HepG2 (cell line): ENCODE data around the gene CALN1. TPM values are rescaled to one million over a fixed set of nuclear protein-coding genes. Genes with fewer than 3 reads are reported as not detected.
A peak's percentile ranks its signal among the peaks of the same experiment; 100 is the strongest.
"Not testable (repeated sequence)": the region's sequence is repeated elsewhere in the genome, so short reads cannot be mapped to it uniquely, and the experiment has no call there.

ENCODE experiments used
- ATAC-seq: fragments of 200-7000 bp; cut with Tn5 transposase; 3 replicates; pipeline ENCODE4 v1.9.1; 2020; ENCODE audit warnings: mild to moderate bottlenecking, moderate library complexity
- Bru-seq: library from RNA; stranded (reverse); fragments of 400-500 nt; gene quantifications from one replicate; lab custom pipeline; 2021; lab: Mats Ljungman, UMichigan
- BruChase-seq, 2 experiments: library from RNA; stranded (reverse); fragments of 400-500 nt; gene quantifications; one replicate each; lab custom pipeline; 2021; lab: Mats Ljungman, UMichigan
- BruUV-seq: library from RNA; stranded (reverse); fragments of 400-500 nt; replicated peaks from 2 replicates; lab custom pipeline; 2021; lab: Mats Ljungman, UMichigan
- CTCF ChIA-PET: fragments of 300-600 bp; formaldehyde crosslinking; extraction: SDS; loops from one replicate; lab custom pipeline; 2021; ENCODE audit warnings: low total read pairs, inconsistent platforms, low intra/inter-chr PET ratio; lab: Yijun Ruan, JAX
- POLR2A ChIA-PET: fragments of 350-600 bp; sonication (Branson Sonifier 250); formaldehyde crosslinking; loops from one replicate; lab custom pipeline; 2020; ENCODE audit warnings: antibody characterized with exemption, inconsistent platforms; lab: Yijun Ruan, JAX
- DNase-seq: peaks from one replicate; pipeline ENCODE4 v3.0.0-alpha.2; 2015; ENCODE audit warnings: low spot score
- FAIRE-seq: peaks from 3 replicates; lab custom pipeline; 2011; peaks lifted over from hg19 to GRCh38; lab: Jason Lieb, UNC
- H2AFZ ChIP-seq: one replicate; pipeline ENCODE4 v1.6.1; 2011; ENCODE audit warnings: low read length, inconsistent platforms
- H3K27ac ChIP-seq: fragments of 300-600 bp; 3 replicates; pipeline ENCODE4 v1.8.0; 2011; ENCODE audit warnings: mixed run types, mild to moderate bottlenecking, mixed read lengths, low read length, inconsistent platforms; ENCODE audit not compliant: insufficient read depth; ENCODE audit errors: extremely low read length
- H3K27me3 ChIP-seq, 2 experiments: fragments of 200-600 bp in 1 of 2; 2 replicates in 1 of 2; 3 replicates in 1 of 2; pipeline versions ENCODE4 v1.6.0 to v1.8.0; 2011; ENCODE audit warnings: low read length in 2 of 2, mild to moderate bottlenecking in 2 of 2, moderate library complexity in 2 of 2, inconsistent platforms in 1 of 2; ENCODE audit not compliant: insufficient read depth in 2 of 2, control insufficient read depth in 1 of 2
- H3K36me3 ChIP-seq, 2 experiments: fragments of 200-600 bp in 1 of 2; replicated peaks in 1 of 2; 2 replicates in 1 of 2; 3 replicates in 1 of 2; pipeline versions ENCODE4 v1.5.1 to v1.8.0; 2011; ENCODE audit warnings: low read length in 2 of 2, inconsistent platforms in 1 of 2; ENCODE audit not compliant: insufficient read depth in 2 of 2, control insufficient read depth in 1 of 2
- H3K4me1 ChIP-seq: 2 replicates; pipeline ENCODE4 v1.5.1; 2012; ENCODE audit warnings: low read length, inconsistent platforms; ENCODE audit not compliant: insufficient read depth
- H3K4me2 ChIP-seq: 2 replicates; pipeline ENCODE4 v1.6.0; 2011; ENCODE audit warnings: low read depth, low read length, inconsistent platforms
- H3K4me3 ChIP-seq, 3 experiments: fragments of 200-600 bp in 1 of 3; sonication (generic), shearing (Covaris generic) in 1 of 3; replicated peaks in 1 of 3; 2 replicates each; pipeline ENCODE4 v1.5.1; 2011 to 2016; ENCODE audit warnings: low read length in 3 of 3, inconsistent platforms in 2 of 3, low read depth in 2 of 3, mild to moderate bottlenecking in 2 of 3, control low read depth in 1 of 3, mixed read lengths in 1 of 3; ENCODE audit not compliant: insufficient read depth in 1 of 3
- H3K79me2 ChIP-seq: one replicate; pipeline ENCODE4 v1.6.1; 2011; ENCODE audit warnings: low read length, inconsistent platforms; ENCODE audit not compliant: insufficient read depth
- H3K9ac ChIP-seq: 2 replicates; pipeline ENCODE4 v1.6.0; 2011; ENCODE audit warnings: mild to moderate bottlenecking, low read depth, low read length, inconsistent platforms; ENCODE audit not compliant: insufficient read depth
- H3K9me3 ChIP-seq: 2 replicates; pipeline ENCODE4 v1.5.1; 2012; ENCODE audit warnings: mild to moderate bottlenecking, low read length
- H4K20me1 ChIP-seq: 2 replicates; pipeline ENCODE4 v1.6.0; 2011; ENCODE audit warnings: inconsistent platforms, mild to moderate bottlenecking, low read length, moderate library complexity; ENCODE audit not compliant: insufficient read depth
- MAFF ChIP-seq: IDR thresholded peaks from 2 replicates; pipeline ENCODE4 v1.6.1; 2011; ENCODE audit warnings: low read depth, low read length, improper control_type of control experiment
- MAFK ChIP-seq, 2 experiments: IDR thresholded peaks in 1 of 2; conservative IDR thresholded peaks in 1 of 2; 2 replicates each; pipeline ENCODE4 v1.6.1; 2011; ENCODE audit warnings: improper control_type of control experiment in 2 of 2, low read length in 2 of 2
- MIXL1 ChIP-seq: IDR thresholded peaks from 2 replicates; pipeline ENCODE4 v1.6.1; 2016
- WGBS: methylation state at CpG from one replicate; pipeline ENCODE4 v1.1.6; 2017; ENCODE audit warnings: low lambda C conversion rate; 5-methylcytosine and 5-hydroxymethylcytosine counted together
- in situ Hi-C: cut with HindIII; loops from 2 replicates; pipeline ENCODE4 v1.10.0; 2017; ENCODE audit warnings: low pct_unique_long_range_greater_than_20kb; ENCODE audit not compliant: extremely low pct_ligation_motif_present
- intact Hi-C: fragments of 100-400 bp; cut with micrococcal nuclease; formaldehyde crosslinking; loops from one replicate; pipeline ENCODE4 v1.10.0; 2022; ENCODE audit not compliant: unreplicated experiment
- long read RNA-seq, 2 experiments: library from RNA in 1 of 2; library from polyadenylated mRNA in 1 of 2; stranded (forward) in 1 of 2; unstranded in 1 of 2; transcript quantifications; one replicate each; pipeline ENCODE4 v2.0.0, GENCODE V29; 2019 to 2022
- polyA minus RNA-seq, 3 experiments: library from RNA; depleted of rRNA, polyadenylated mRNA; stranded (reverse); fragments of >200 nt; gene quantifications; 2 replicates each; pipeline ENCODE4 v1.2.3, GENCODE V29; 2011; ENCODE audit warnings: low replicate concordance in 1 of 3
- polyA plus RNA-seq, 8 experiments: library from polyadenylated mRNA; depleted of rRNA in 3 of 8; stranded (reverse) in 7 of 8; unstranded in 1 of 8; fragments of >200 nt; fragmentation: Illumina TruSeq in 4 of 8; extraction: Trizol in 4 of 8; gene quantifications; 2 replicates each; pipeline versions ENCODE4 v1.2.1 to v1.2.3, GENCODE V29; 2011 to 2016; ENCODE audit warnings: low read depth in 4 of 8, missing spikeins in 1 of 8, mixed read lengths in 1 of 8; ENCODE audit not compliant: insufficient read depth in 1 of 8
- total RNA-seq, 5 experiments: library from RNA; depleted of rRNA; stranded (reverse); fragments of >200 nt; fragmentation: Illumina TruSeq; extraction: Trizol; gene quantifications; 2 replicates each; pipeline ENCODE4 v1.2.3, GENCODE V29; 2016; ENCODE audit warnings: low read depth in 1 of 5

CALN1 gene
- total RNA-seq (2016; rRNA removed; fragmentation: Illumina TruSeq; extraction: Trizol) = not detected in 2 replicates
- not detected in 2 replicates for total RNA-seq (2016; cell fraction: cytosol; rRNA removed; fragmentation: Illumina TruSeq; extraction: Trizol; ENCODE audit: low read depth)
- total RNA-seq (2016; cell fraction: insoluble cytoplasmic fraction; rRNA removed; fragmentation: Illumina TruSeq; extraction: Trizol) = not detected in 2 replicates
- not detected in 2 replicates for total RNA-seq (2016; cell fraction: membrane; rRNA removed; fragmentation: Illumina TruSeq; extraction: Trizol)
- not detected in 2 replicates for total RNA-seq (2016; cell fraction: nucleus; rRNA removed; fragmentation: Illumina TruSeq; extraction: Trizol)
- 0.01 TPM in 1 of 2 replicates, not detected in the other for polyA plus RNA-seq (2011; rRNA removed)
- under 0.01 and 0.01 TPM in 2 replicates for polyA plus RNA-seq (2011; cell fraction: cytosol; rRNA removed)
- 0.02 TPM in 1 of 2 replicates, not detected in the other for polyA plus RNA-seq (2011; cell fraction: nucleus; rRNA removed)
- polyA plus RNA-seq (2012) = not detected in 2 replicates
- not detected in 2 replicates for polyA plus RNA-seq (2016; cell fraction: cytosol; fragmentation: Illumina TruSeq; extraction: Trizol; ENCODE audit: low read depth)
- not detected in 2 replicates for polyA plus RNA-seq (2016; cell fraction: insoluble cytoplasmic fraction; fragmentation: Illumina TruSeq; extraction: Trizol; ENCODE audit: low read depth)
- not detected in 2 replicates for polyA plus RNA-seq (2016; cell fraction: membrane; fragmentation: Illumina TruSeq; extraction: Trizol; ENCODE audit: low read depth)
- not detected in 2 replicates for polyA plus RNA-seq (2016; cell fraction: nucleus; fragmentation: Illumina TruSeq; extraction: Trizol; ENCODE audit: insufficient read depth, low read depth)
- polyA minus RNA-seq (2011; rRNA and poly(A)+ RNA removed; ENCODE audit: low replicate concordance) = 0.02 TPM in 1 of 2 replicates, not detected in the other
- not detected in 2 replicates for polyA minus RNA-seq (2011; cell fraction: cytosol; rRNA and poly(A)+ RNA removed)
- polyA minus RNA-seq (2011; cell fraction: nucleus; rRNA and poly(A)+ RNA removed) = not detected in 2 replicates
- Bru-seq, nascent RNA = percentile 8 among the genes with signal in this experiment
- BruChase-seq, experiment 1, labeled RNA remaining after a 6-hour chase = percentile 10 among the genes with signal in this experiment
- BruChase-seq, experiment 2, labeled RNA remaining after a 2-hour chase = percentile 11 among the genes with signal in this experiment
- long read RNA-seq, experiment 1 = 0 reads
- long read RNA-seq, experiment 2 = 0 reads

- H3K4me2 ChIP-seq, H3K4me3 ChIP-seq, BruUV-seq, H3K79me2 ChIP-seq, ATAC-seq, FAIRE-seq, DNase-seq, H2AFZ ChIP-seq, CTCF ChIA-PET, H3K9me3 ChIP-seq, H3K9ac ChIP-seq, H4K20me1 ChIP-seq, H3K27me3 ChIP-seq, H3K36me3 ChIP-seq, H3K27ac ChIP-seq, H3K4me1 ChIP-seq, in situ Hi-C loops, intact Hi-C loops, POLR2A ChIA-PET: not testable (repeated sequence)
- WGBS = 82% methylated on average over 21 of the region's 21 CpGs
- peak in 1 of 2 experiments; percentile 31; a peak in 1 of 4 replicates for TF ChIP-seq MAFK (conservative IDR thresholded peaks at IDR 0.05 in 1 of 2, IDR thresholded peaks at IDR 0.05 in 1 of 2; ENCODE audit: low read length in 2 of 2)
- peak; percentile 45 for TF ChIP-seq MAFF
Measured at GRCh38 chr7:72412121-72412618, at the start of gene CALN1. Gene CALN1 (minus strand): TSS chr7:72412338.

GRCh38 chr7:72453471-72453870 lies 41.3 kb upstream of the CALN1 start:
- no peak for FAIRE-seq
- intact Hi-C loops = no loop called here
- H3K79me2 ChIP-seq = no peaks in the 10 kb centered on the region

More at GRCh38 chr7:72453471-72453870, 41.3 kb upstream of the CALN1 start:
- CTCF ChIA-PET = no interaction called here
- Histone ChIP-seq H3K4me2 (no peak overlapping the region), H4K20me1 (no peaks in the 10 kb centered on the region), H3K36me3 (no peaks in the 10 kb centered on the region), H3K4me1 (no peaks in the 10 kb centered on the region), H2AFZ (no peak overlapping the region), H3K27ac (no peak overlapping the region), H3K9ac (no peak overlapping the region), H3K27me3 (no peaks in the 10 kb centered on the region), H3K9me3 (peaks cover 10% of the 10 kb centered on the region; the same call in 1 of the 2 replicates), H3K4me3 (no peak overlapping the region)
- no TSS peak for BruUV-seq
- DNase-seq = no peak
- no peak for ATAC-seq
- TF ChIP-seq MIXL1 (CRISPR knock-in tag) = no peak
- in situ Hi-C loops = no loop called here
- WGBS = 78% methylated on average over 1 of the region's 1 CpG
- POLR2A ChIA-PET = no interaction called here
